Smooth muscle cell (in vitro differentiated cells): ENCODE measurements around the gene EME1. TPM values are rescaled to one million over a fixed set of nuclear protein-coding genes. Genes with fewer than 3 reads are reported as not detected.

Experiments
- DNase-seq: peaks from one replicate; lab custom pipeline; 2025; ENCODE audit not compliant: unreplicated experiment; lab: John Stamatoyannopoulos, UW
- H2AFZ ChIP-seq: fragments of 200-600 bp; sonication (generic); 2 replicates; pipeline ENCODE4 v1.6.0; 2016; ENCODE audit warnings: antibody characterized with exemption, low read depth, mild to moderate bottlenecking
- H3F3A ChIP-seq: fragments of 200-600 bp; sonication (generic); 2 replicates; pipeline ENCODE4 v1.6.0; 2017; ENCODE audit warnings: antibody characterized with exemption, low read depth
- H3K27ac ChIP-seq: fragments of 200-600 bp; sonication (generic); 2 replicates; pipeline ENCODE4 v1.5.1; 2016; ENCODE audit warnings: low read depth, mild to moderate bottlenecking
- H3K27me3 ChIP-seq: fragments of 200-600 bp; sonication (generic); 2 replicates; pipeline ENCODE4 v1.6.1; 2016; ENCODE audit warnings: low read depth, mild to moderate bottlenecking
- H3K36me3 ChIP-seq: fragments of 200-600 bp; sonication (generic); 2 replicates; pipeline ENCODE4 v1.5.1; 2016; ENCODE audit warnings: low read depth
- H3K4me1 ChIP-seq: fragments of 200-600 bp; sonication (generic); 2 replicates; pipeline ENCODE4 v1.5.1; 2016; ENCODE audit warnings: low read depth
- H3K4me2 ChIP-seq: fragments of 200-600 bp; sonication (generic); 2 replicates; pipeline ENCODE4 v1.6.0; 2016; ENCODE audit warnings: mild to moderate bottlenecking
- H3K4me3 ChIP-seq: fragments of 200-600 bp; sonication (generic); 2 replicates; pipeline ENCODE4 v1.5.1; 2016; ENCODE audit warnings: mild to moderate bottlenecking
- H3K79me2 ChIP-seq: fragments of 200-600 bp; sonication (generic); 2 replicates; pipeline ENCODE4 v1.6.0; 2016; ENCODE audit warnings: low read depth, mild to moderate bottlenecking
- H3K9ac ChIP-seq: fragments of 200-600 bp; sonication (generic); 2 replicates; pipeline ENCODE4 v1.6.0; 2016; ENCODE audit warnings: low read depth
- H3K9me3 ChIP-seq: fragments of 200-600 bp; sonication (generic); replicated peaks from 2 replicates; pipeline ENCODE4 v1.5.1; 2016; ENCODE audit warnings: low read depth
- H4K20me1 ChIP-seq: fragments of 200-600 bp; sonication (generic); 2 replicates; pipeline ENCODE4 v1.6.0; 2016; ENCODE audit warnings: low read depth
- CTCF ChIP-seq: fragments of 200-600 bp; sonication (generic); IDR thresholded peaks from 2 replicates; pipeline ENCODE4 v1.5.1; 2017; ENCODE audit warnings: borderline replicate concordance, mild to moderate bottlenecking, antibody characterized with exemption; ENCODE audit not compliant: insufficient read depth, poor library complexity, severe bottlenecking
- WGBS: methylation state at CpG from one replicate; pipeline ENCODE4 v1.1.7; 2016; ENCODE audit warnings: low lambda C conversion rate; 5-methylcytosine and 5-hydroxymethylcytosine counted together
- polyA plus RNA-seq: library from polyadenylated mRNA; unstranded; fragments of >200 nt; fragmentation: Nextera tagmentation; extraction: Ambion mirVana; gene quantifications from 2 replicates; pipeline ENCODE4 v1.2.1, GENCODE V29; 2016
- total RNA-seq: library from RNA; depleted of rRNA; stranded (reverse); fragments of >200 nt; gene quantifications from 2 replicates; pipeline ENCODE4 v1.2.3, GENCODE V29; 2014

Gene EME1
- total and polyA plus RNA-seq, 2 experiments from 2014 or later: 8.2 to 9.6 TPM

- DNase-seq: no peak
- H4K20me1 ChIP-seq: peaks cover 52% of the 10 kb centered on the region
- 96% methylated on average over 16 of the region's 27 CpGs for WGBS
- H3K9me3 ChIP-seq: no peaks in the 10 kb centered on the region
- H3K4me3 ChIP-seq: no peak overlapping the region
- H3K27me3 ChIP-seq: no peaks in the 10 kb centered on the region
- no peaks in the 10 kb centered on the region for H3F3A ChIP-seq
- peaks cover 15% of the 10 kb centered on the region for H3K79me2 ChIP-seq
- no peak overlapping the region for H3K9ac ChIP-seq
- H3K27ac ChIP-seq: no peak overlapping the region
- no peak for TF ChIP-seq CTCF
- H3K4me1 ChIP-seq: no peaks in the 10 kb centered on the region
- H3K36me3 ChIP-seq: no peaks in the 10 kb centered on the region
- no peak overlapping the region for H2AFZ ChIP-seq
- H3K4me2 ChIP-seq: no peak overlapping the region
These were observed 19.3 kb upstream of the EME1 start for GRCh38 chr17:50353600-50354195.

GRCh38 chr17:50354198-50354597, 18.8 kb upstream of the EME1 start:
- H2AFZ ChIP-seq: no peak overlapping the region
- WGBS: 97% methylated on average over 15 of the region's 15 CpGs
- H3K4me2 ChIP-seq: no peak overlapping the region
- no peak for DNase-seq
- no peaks in the 10 kb centered on the region for H3K27me3 ChIP-seq
- no peaks in the 10 kb centered on the region for H3K9me3 ChIP-seq
- H3K36me3 ChIP-seq: no peaks in the 10 kb centered on the region
- no peak for TF ChIP-seq CTCF
- H3K27ac ChIP-seq: no peak overlapping the region
- H3K79me2 ChIP-seq: peaks cover 10% of the 10 kb centered on the region
- H3K9ac ChIP-seq: no peak overlapping the region
- H4K20me1 ChIP-seq: peaks cover 47% of the 10 kb centered on the region
- H3F3A ChIP-seq: no peaks in the 10 kb centered on the region
- no peak overlapping the region for H3K4me3 ChIP-seq
- no peaks in the 10 kb centered on the region for H3K4me1 ChIP-seq

GRCh38 chr17:50354776-50355175, 18.3 kb upstream of the EME1 start:
- H2AFZ ChIP-seq: no peak overlapping the region
- H3K4me2 ChIP-seq: no peak overlapping the region
- H3K4me3 ChIP-seq: no peak overlapping the region
- DNase-seq: no peak
- H3K36me3 ChIP-seq: no peaks in the 10 kb centered on the region
- no peaks in the 10 kb centered on the region for H3K9me3 ChIP-seq
- peaks cover 42% of the 10 kb centered on the region for H4K20me1 ChIP-seq
- no peaks in the 10 kb centered on the region for H3K4me1 ChIP-seq
- peaks cover 5% of the 10 kb centered on the region for H3K79me2 ChIP-seq
- no peaks in the 10 kb centered on the region for H3K27me3 ChIP-seq
- no peak overlapping the region for H3K27ac ChIP-seq
- WGBS: over 99% methylated on average over 13 of the region's 13 CpGs
- TF ChIP-seq CTCF: no peak
- no peak overlapping the region for H3K9ac ChIP-seq
- no peaks in the 10 kb centered on the region for H3F3A ChIP-seq

- H3K27me3 ChIP-seq: no peaks in the 10 kb centered on the region
- no peaks in the 10 kb centered on the region for H3F3A ChIP-seq
- H3K4me2 ChIP-seq: no peak overlapping the region
- no peak overlapping the region for H3K9ac ChIP-seq
- no peaks in the 10 kb centered on the region for H3K9me3 ChIP-seq
- TF ChIP-seq CTCF: no peak
- no peak overlapping the region for H3K4me3 ChIP-seq
- peaks cover 39% of the 10 kb centered on the region for H4K20me1 ChIP-seq
- peaks cover 4% of the 10 kb centered on the region for H3K79me2 ChIP-seq
- no peak overlapping the region for H2AFZ ChIP-seq
- no peak overlapping the region for H3K27ac ChIP-seq
- no peak for DNase-seq
- H3K4me1 ChIP-seq: no peaks in the 10 kb centered on the region
- 89% methylated on average over 4 of the region's 4 CpGs for WGBS
- H3K36me3 ChIP-seq: no peaks in the 10 kb centered on the region
These were observed 17.7 kb upstream of the EME1 start for GRCh38 chr17:50355336-50355700.
